ENCODE data around the gene ACTRT2. TPM values are rescaled to one million over a fixed set of nuclear protein-coding genes. Genes with fewer than 3 reads are reported as not detected.

ACTRT2 gene
- total RNA-seq, 2 experiments from 2014 or later = not detected

DNA sequence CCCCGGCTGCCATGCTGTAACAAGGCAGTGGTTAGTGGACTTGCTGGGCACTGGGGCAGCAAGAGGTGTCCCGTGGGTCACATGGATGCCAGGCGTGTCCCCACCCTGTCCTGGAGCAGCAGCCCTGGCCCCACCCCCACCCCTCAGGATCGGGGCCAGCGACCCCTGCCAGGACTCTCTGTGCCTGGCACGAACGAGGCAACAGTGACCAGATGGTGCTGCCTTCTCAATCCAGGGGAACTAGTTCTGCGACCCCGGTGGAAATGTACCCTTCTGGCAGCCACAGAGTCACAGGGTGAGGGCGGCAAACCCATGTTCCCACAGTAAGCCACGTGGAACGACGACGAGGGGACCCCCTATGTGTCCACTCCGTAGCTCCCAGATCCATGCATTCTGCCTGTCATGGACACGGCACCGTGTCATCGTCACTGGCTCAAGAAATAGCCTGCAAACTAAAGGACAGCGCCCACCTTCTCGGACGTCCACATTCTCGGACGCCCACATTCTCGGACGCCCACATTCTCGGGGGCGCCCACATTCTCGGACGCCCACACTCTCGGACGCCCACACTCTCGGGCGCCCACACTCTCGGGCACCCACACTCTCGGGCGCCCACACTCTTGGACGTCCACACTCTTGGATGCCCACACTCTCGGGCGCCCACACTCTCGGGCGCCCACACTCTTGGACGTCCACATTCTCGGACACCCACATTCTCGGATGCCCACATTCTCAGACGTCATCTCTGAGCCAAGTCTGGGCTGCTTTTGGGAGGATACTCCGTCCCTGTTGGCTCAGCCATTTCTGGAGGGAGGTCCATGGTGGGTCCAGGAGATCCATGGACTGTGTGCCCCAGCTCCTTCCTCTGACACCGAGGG lies 19.6 kb upstream of the ACTRT2 start:
- Mint-ChIP-seq H3K27me3 (ENCODE audit: low read depth) (peaks cover 3% of the 10 kb centered on the region), H3K27ac (no peak overlapping the region), H3K4me3 (no peak overlapping the region), H3K4me1 (ENCODE audit: low read depth) (no peaks in the 10 kb centered on the region), H3K36me3 (ENCODE audit: low read depth) (no peaks in the 10 kb centered on the region), H3K9me3 (peaks cover 4% of the 10 kb centered on the region)
- intact Hi-C loops (cut with micrococcal nuclease) = no loop called here
- CTCF ChIA-PET = no interaction called here
- peak; percentile 3 for DNase-seq

- no peak for DNase-seq
- Mint-ChIP-seq H3K4me3 (no peak overlapping the region), H3K36me3 (ENCODE audit: low read depth) (no peaks in the 10 kb centered on the region), H3K27me3 (ENCODE audit: low read depth) (peaks cover 3% of the 10 kb centered on the region), H3K9me3 (peaks cover 7% of the 10 kb centered on the region), H3K4me1 (ENCODE audit: low read depth) (no peaks in the 10 kb centered on the region), H3K27ac (no peak overlapping the region)
- intact Hi-C loops (cut with micrococcal nuclease) = no loop called here
- CTCF ChIA-PET = no interaction called here
Measured at GRCh38 chr1:3002349-3003038, 18.8 kb upstream of the ACTRT2 start.

DNA sequence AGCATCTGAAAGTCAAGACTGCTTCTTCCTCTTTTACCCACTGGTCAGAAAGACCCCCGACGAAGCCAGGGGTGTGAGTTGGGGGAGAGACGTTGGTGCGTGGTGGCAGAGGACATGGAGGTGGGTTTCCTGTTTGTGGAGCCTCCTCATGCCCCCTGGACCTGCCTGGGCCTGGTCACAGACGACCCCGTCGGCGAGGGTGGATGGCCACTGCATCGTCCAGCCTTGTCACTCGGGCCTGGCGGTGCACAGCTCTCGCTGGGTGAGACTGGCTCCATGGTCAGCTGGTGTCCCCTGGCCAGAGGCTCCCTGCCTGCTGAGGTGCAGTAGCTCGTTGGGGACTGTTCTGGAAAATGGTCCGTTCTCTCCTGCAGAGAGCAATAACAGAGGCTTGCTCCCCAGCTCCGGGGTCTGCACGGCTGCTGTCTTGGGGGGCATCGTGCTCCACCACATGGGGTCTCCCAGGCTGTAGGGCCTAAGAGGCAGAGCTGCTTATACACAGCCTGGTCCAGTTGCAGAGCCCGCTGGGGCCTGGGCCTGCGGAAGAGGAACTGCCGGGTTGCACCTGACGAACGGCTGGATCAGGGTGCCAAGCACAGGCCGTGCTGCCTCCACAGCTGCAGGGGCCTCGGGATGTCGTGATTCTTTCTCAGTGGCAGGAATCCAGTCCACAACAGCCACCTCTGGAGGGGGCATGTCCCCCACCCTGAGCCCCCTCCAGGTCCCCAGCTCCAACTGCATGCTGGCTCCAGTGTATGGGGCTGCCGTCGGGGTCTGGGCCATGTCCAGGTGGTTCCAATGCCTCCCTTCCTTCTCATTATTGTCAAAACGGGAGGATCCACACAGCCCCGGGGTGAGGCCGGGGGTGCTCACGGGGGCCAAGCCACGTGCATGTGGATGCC lies 18.0 kb upstream of the ACTRT2 start:
- Mint-ChIP-seq H3K27me3 (ENCODE audit: low read depth) (peaks cover 5% of the 10 kb centered on the region), H3K4me1 (ENCODE audit: low read depth) (no peaks in the 10 kb centered on the region)

GRCh38 chr1:3003941-3004270 lies 17.4 kb upstream of the ACTRT2 start:
- H3K4me1 Mint-ChIP-seq (ENCODE audit: low read depth) = no peaks in the 10 kb centered on the region
- intact Hi-C loops (cut with micrococcal nuclease) = no loop called here
- H3K27ac Mint-ChIP-seq = no peak overlapping the region
- peaks cover 5% of the 10 kb centered on the region for H3K27me3 Mint-ChIP-seq (ENCODE audit: low read depth)
- H3K9me3 Mint-ChIP-seq = peaks cover 17% of the 10 kb centered on the region
- H3K36me3 Mint-ChIP-seq (ENCODE audit: low read depth) = peaks cover 5% of the 10 kb centered on the region
- CTCF ChIA-PET = no interaction called here
- no peak for DNase-seq
- H3K4me3 Mint-ChIP-seq = no peak overlapping the region

More for the DNA sequence above, 18.0 kb upstream of the ACTRT2 start:
- H3K4me3 Mint-ChIP-seq = no peak overlapping the region
- intact Hi-C loops (cut with micrococcal nuclease) = no loop called here
- H3K9me3 Mint-ChIP-seq = peaks cover 15% of the 10 kb centered on the region
- no peak for DNase-seq
- H3K27ac Mint-ChIP-seq = no peak overlapping the region
- CTCF ChIA-PET = no interaction called here
- H3K36me3 Mint-ChIP-seq (ENCODE audit: low read depth) = peaks cover 5% of the 10 kb centered on the region

GRCh38 chr1:3004285-3005205 lies 16.7 kb upstream of the ACTRT2 start:
- Mint-ChIP-seq H3K27ac (no peak overlapping the region), H3K4me3 (no peak overlapping the region), H3K9me3 (peaks cover 17% of the 10 kb centered on the region), H3K4me1 (ENCODE audit: low read depth) (no peaks in the 10 kb centered on the region), H3K27me3 (ENCODE audit: low read depth) (peaks cover 5% of the 10 kb centered on the region), H3K36me3 (ENCODE audit: low read depth) (peaks cover 5% of the 10 kb centered on the region)
- intact Hi-C loops (cut with micrococcal nuclease) = no loop called here
- no peak for DNase-seq
- CTCF ChIA-PET = no interaction called here

- intact Hi-C loops (cut with micrococcal nuclease) = no loop called here
- H3K36me3 Mint-ChIP-seq (ENCODE audit: low read depth) = peaks cover 5% of the 10 kb centered on the region
- H3K4me3 Mint-ChIP-seq = no peak overlapping the region
- CTCF ChIA-PET = interaction anchor here (0.6 kb wide), 1 partner anchor 419 kb away, joined by 4 read pairs; no protein-coding TSS in a partner anchor
- H3K4me1 Mint-ChIP-seq (ENCODE audit: low read depth) = no peaks in the 10 kb centered on the region
- H3K9me3 Mint-ChIP-seq = peaks cover 19% of the 10 kb centered on the region
- peaks cover 5% of the 10 kb centered on the region for H3K27me3 Mint-ChIP-seq (ENCODE audit: low read depth)
- no peak for DNase-seq
- H3K27ac Mint-ChIP-seq = no peak overlapping the region
Measured at GRCh38 chr1:3005771-3006170, 15.5 kb upstream of the ACTRT2 start.

GRCh38 chr1:3007298-3008147 lies 13.7 kb upstream of the ACTRT2 start:
- CTCF ChIA-PET = interaction anchor here (0.7 kb wide), 1 partner anchor 100 kb away, joined by 4 read pairs; no protein-coding TSS in a partner anchor
- Mint-ChIP-seq H3K4me3 (no peak overlapping the region), H3K4me1 (ENCODE audit: low read depth) (no peaks in the 10 kb centered on the region), H3K36me3 (ENCODE audit: low read depth) (peaks cover 5% of the 10 kb centered on the region), H3K27me3 (ENCODE audit: low read depth) (peaks cover 7% of the 10 kb centered on the region), H3K27ac (no peak overlapping the region), H3K9me3 (peaks cover 19% of the 10 kb centered on the region)
- DNase-seq = no peak
- intact Hi-C loops (cut with micrococcal nuclease) = no loop called here

GRCh38 chr1:3009021-3009420 lies 12.2 kb upstream of the ACTRT2 start:
- H3K36me3 Mint-ChIP-seq (ENCODE audit: low read depth) = peaks cover 5% of the 10 kb centered on the region
- CTCF ChIA-PET = no interaction called here
- no peak overlapping the region for H3K27ac Mint-ChIP-seq
- H3K4me1 Mint-ChIP-seq (ENCODE audit: low read depth) = peaks cover 2% of the 10 kb centered on the region
- intact Hi-C loops (cut with micrococcal nuclease) = no loop called here
- peaks cover 12% of the 10 kb centered on the region for H3K27me3 Mint-ChIP-seq (ENCODE audit: low read depth)
- H3K9me3 Mint-ChIP-seq = peaks cover 19% of the 10 kb centered on the region
- no peak overlapping the region for H3K4me3 Mint-ChIP-seq
- DNase-seq = peak; percentile 2

GRCh38 chr1:3009556-3009955 lies 11.7 kb upstream of the ACTRT2 start:
- peaks cover 5% of the 10 kb centered on the region for H3K36me3 Mint-ChIP-seq (ENCODE audit: low read depth)
- peaks cover 12% of the 10 kb centered on the region for H3K27me3 Mint-ChIP-seq (ENCODE audit: low read depth)
- CTCF ChIA-PET = no interaction called here
- intact Hi-C loops (cut with micrococcal nuclease) = no loop called here
- peaks cover 2% of the 10 kb centered on the region for H3K4me1 Mint-ChIP-seq (ENCODE audit: low read depth)
- peaks cover 19% of the 10 kb centered on the region for H3K9me3 Mint-ChIP-seq
- H3K4me3 Mint-ChIP-seq = no peak overlapping the region
- no peak for DNase-seq
- H3K27ac Mint-ChIP-seq = no peak overlapping the region

DNA sequence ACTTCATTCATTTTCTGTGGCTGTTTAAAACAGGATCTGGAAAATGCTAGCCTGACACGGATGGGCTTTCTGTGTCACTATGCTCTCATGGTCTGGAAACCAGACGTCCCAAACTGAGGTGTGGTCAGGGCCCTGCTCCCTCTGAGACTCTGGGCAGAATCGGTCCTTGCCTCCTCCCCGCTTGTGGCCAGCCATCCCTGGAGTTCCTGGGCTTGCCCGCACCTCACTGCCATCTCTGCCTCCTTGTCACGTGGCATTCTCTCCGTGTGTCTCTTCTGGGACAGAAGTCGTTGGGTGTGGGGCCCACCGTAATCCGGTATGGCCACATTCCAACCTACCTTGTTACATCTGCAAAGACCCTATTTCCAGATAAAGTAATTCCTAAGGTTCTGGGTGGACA lies 10.1 kb upstream of the ACTRT2 start:
- CTCF ChIA-PET = no interaction called here
- peaks cover 2% of the 10 kb centered on the region for H3K4me1 Mint-ChIP-seq (ENCODE audit: low read depth)
- H3K9me3 Mint-ChIP-seq = peaks cover 19% of the 10 kb centered on the region
- peaks cover 5% of the 10 kb centered on the region for H3K36me3 Mint-ChIP-seq (ENCODE audit: low read depth)
- H3K27me3 Mint-ChIP-seq (ENCODE audit: low read depth) = peaks cover 12% of the 10 kb centered on the region
- H3K27ac Mint-ChIP-seq = no peak overlapping the region
- DNase-seq = no peak
- intact Hi-C loops (cut with micrococcal nuclease) = no loop called here
- no peak overlapping the region for H3K4me3 Mint-ChIP-seq

All from activated naive CD4-positive, alpha-beta T cell treated with anti-CD3 and anti-CD28 coated beads for 36 hours (primary cell).